ENCODE results near the gene RAB19.

RAB19 gene

GRCh38 chr7:140390034-140390433 lies 13.8 kb upstream of the RAB19 start:
- in situ Hi-C loops (cut with MboI; ENCODE audit: low pct_unique_long_range_greater_than_20kb, low sequenced_read_pairs, unreplicated experiment), result no loop called here
- TF ChIP-seq CTCF (IDR thresholded peaks at IDR 0.05; ENCODE audit: extremely low read depth, insufficient read depth, missing control alignments), result no peak

GRCh38 chr7:140390466-140391190 lies 13.2 kb upstream of the RAB19 start:
- in situ Hi-C loops (cut with MboI; ENCODE audit: low pct_unique_long_range_greater_than_20kb, low sequenced_read_pairs, unreplicated experiment), result no loop called here
- TF ChIP-seq CTCF (IDR thresholded peaks at IDR 0.05; ENCODE audit: extremely low read depth, insufficient read depth, missing control alignments), result no peak
- DNase-seq (ENCODE audit: low spot score), result peak; percentile 24

More at GRCh38 chr7:140390034-140390433, 13.8 kb upstream of the RAB19 start:
- DNase-seq (ENCODE audit: low spot score), result no peak

- no peak for TF ChIP-seq CTCF (IDR thresholded peaks at IDR 0.05; ENCODE audit: extremely low read depth, insufficient read depth, missing control alignments)
- in situ Hi-C loops (cut with MboI; ENCODE audit: low pct_unique_long_range_greater_than_20kb, low sequenced_read_pairs, unreplicated experiment), result no loop called here
- DNase-seq (ENCODE audit: low spot score), result no peak
These were observed 12.2 kb upstream of the RAB19 start for GRCh38 chr7:140391634-140392033.

- in situ Hi-C loops (cut with MboI; ENCODE audit: low pct_unique_long_range_greater_than_20kb, low sequenced_read_pairs, unreplicated experiment), result no loop called here
- no peak for TF ChIP-seq CTCF (IDR thresholded peaks at IDR 0.05; ENCODE audit: extremely low read depth, insufficient read depth, missing control alignments)
- DNase-seq (ENCODE audit: low spot score), result no peak
These were observed 10.0 kb upstream of the RAB19 start for GRCh38 chr7:140393756-140394306.

- peak; percentile 95 for DNase-seq (ENCODE audit: low spot score)
- in situ Hi-C loops (cut with MboI; ENCODE audit: low pct_unique_long_range_greater_than_20kb, low sequenced_read_pairs, unreplicated experiment), result no loop called here
- no peak for TF ChIP-seq CTCF (IDR thresholded peaks at IDR 0.05; ENCODE audit: extremely low read depth, insufficient read depth, missing control alignments)
These were observed 5.8 kb upstream of the RAB19 start, which contains the start of gene SLC37A3 for GRCh38 chr7:140397784-140398750. TSS of gene SLC37A3 (minus strand) at chr7:140398530. CDS start at chr7:140382526, 16,004 bp downstream.

- in situ Hi-C loops (cut with MboI; ENCODE audit: low pct_unique_long_range_greater_than_20kb, low sequenced_read_pairs, unreplicated experiment), result no loop called here
These were observed 5.0 kb upstream of the RAB19 start for GRCh38 chr7:140398821-140399220.

More at GRCh38 chr7:140398821-140399220, 5.0 kb upstream of the RAB19 start:
- DNase-seq (ENCODE audit: low spot score), result no peak
- TF ChIP-seq CTCF (IDR thresholded peaks at IDR 0.05; ENCODE audit: extremely low read depth, insufficient read depth, missing control alignments), result no peak

Data from GM13977 (cell line).